ENCODE results near the gene SLIT3.

Gene SLIT3

DNA sequence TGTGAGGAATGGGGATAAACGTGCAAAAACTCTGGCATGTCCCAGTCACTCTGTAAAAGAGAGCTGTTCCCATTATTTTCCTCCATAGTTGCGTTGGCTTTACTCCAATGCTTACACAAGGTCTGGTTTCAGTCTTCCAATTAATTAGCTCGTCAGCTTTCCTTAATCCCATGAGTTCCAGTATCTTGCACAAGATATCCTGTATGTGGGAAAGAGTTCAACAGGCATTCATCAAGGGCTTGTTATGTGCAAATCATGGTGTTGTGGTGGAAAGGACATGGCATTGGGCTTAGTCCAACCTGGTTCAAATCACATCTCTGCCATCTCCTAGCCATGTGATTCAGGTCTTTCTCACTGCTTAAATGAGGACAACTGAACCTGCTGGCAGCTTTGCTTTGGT lies 644.3 kb downstream of the SLIT3 start:
- Histone ChIP-seq H3K9ac (no peak overlapping the region), H3K27ac (no peak overlapping the region), H3K4me1 (no peaks in the 10 kb centered on the region), H3K4me2 (ENCODE audit: low read length) (no peak overlapping the region), H3K36me3 (ENCODE audit: control insufficient read depth, insufficient read depth, low read length) (no peaks in the 10 kb centered on the region), H2AFZ (no peak overlapping the region), H3K9me3 (ENCODE audit: control insufficient read depth, low read length) (no peaks in the 10 kb centered on the region), H3K27me3 (ENCODE audit: control insufficient read depth, insufficient read depth, low read length) (no peaks in the 10 kb centered on the region), H3K79me2 (no peaks in the 10 kb centered on the region), H3K4me3 (ENCODE audit: low read depth, low read length) (no peak overlapping the region)
- TF ChIP-seq CTCF (IDR thresholded peaks at IDR 0.05), result no peak

DNA sequence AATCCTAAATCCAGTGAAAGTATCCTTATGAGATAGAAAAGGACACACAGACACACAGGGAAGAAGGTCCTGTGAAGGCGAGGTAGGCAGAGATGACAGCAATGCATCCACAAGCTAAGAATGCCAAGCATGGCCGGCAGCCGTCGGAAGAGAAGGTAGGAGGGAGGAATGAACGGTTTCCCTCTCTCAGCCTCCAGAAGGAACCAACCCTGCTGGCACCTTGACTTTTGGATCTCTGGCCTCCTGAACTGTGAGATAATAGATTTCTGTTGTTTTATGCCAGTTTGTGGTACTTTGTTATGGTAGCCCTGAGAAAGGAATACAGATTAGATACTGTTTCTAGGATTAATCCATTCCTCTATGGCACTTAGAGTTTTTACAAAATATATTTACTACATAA lies 645.6 kb downstream of the SLIT3 start:
- no peaks in the 10 kb centered on the region for H3K9me3 ChIP-seq (ENCODE audit: control insufficient read depth, low read length)
- no peak overlapping the region for H3K4me3 ChIP-seq (ENCODE audit: low read depth, low read length)
- no peaks in the 10 kb centered on the region for H3K27me3 ChIP-seq (ENCODE audit: control insufficient read depth, insufficient read depth, low read length)
- no peak overlapping the region for H3K4me2 ChIP-seq (ENCODE audit: low read length)
- no peak overlapping the region for H3K9ac ChIP-seq
- no peak for TF ChIP-seq CTCF (IDR thresholded peaks at IDR 0.05)
- no peaks in the 10 kb centered on the region for H3K79me2 ChIP-seq
- no peak overlapping the region for H2AFZ ChIP-seq
- H3K4me1 ChIP-seq, result no peaks in the 10 kb centered on the region
- H3K36me3 ChIP-seq (ENCODE audit: control insufficient read depth, insufficient read depth, low read length), result no peaks in the 10 kb centered on the region
- no peak overlapping the region for H3K27ac ChIP-seq

DNA sequence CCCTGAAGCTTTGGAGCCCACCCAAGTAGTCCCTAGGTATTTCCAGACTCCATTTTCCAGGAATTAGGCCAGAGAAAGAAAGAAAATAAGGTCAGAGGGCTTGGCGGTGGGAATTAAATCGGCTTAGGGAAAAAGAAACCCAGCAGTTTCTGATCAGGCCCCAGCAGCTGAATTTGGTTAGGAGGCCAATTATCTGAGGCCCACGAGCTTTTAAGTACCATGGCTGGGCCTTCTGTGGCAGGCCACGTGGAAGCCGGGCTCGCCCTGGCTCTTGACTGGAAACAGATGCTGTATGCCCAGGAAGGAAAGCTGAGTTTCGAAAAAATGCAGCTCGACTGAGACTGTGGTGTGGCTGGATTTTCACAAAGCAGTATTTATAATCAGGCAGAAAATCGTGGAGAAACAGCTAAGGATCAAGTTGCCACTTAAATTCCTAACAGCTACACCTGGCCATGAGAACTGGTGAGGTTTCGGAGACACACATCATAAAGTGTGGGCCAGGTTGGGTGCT lies 646.7 kb downstream of the SLIT3 start:
- H3K9me3 ChIP-seq (ENCODE audit: control insufficient read depth, low read length), result no peaks in the 10 kb centered on the region
- H3K27ac ChIP-seq, result no peak overlapping the region
- no peaks in the 10 kb centered on the region for H3K27me3 ChIP-seq (ENCODE audit: control insufficient read depth, insufficient read depth, low read length)
- H2AFZ ChIP-seq, result no peak overlapping the region
- no peaks in the 10 kb centered on the region for H3K79me2 ChIP-seq
- no peak for TF ChIP-seq CTCF (IDR thresholded peaks at IDR 0.05)
- H3K36me3 ChIP-seq (ENCODE audit: control insufficient read depth, insufficient read depth, low read length), result no peaks in the 10 kb centered on the region
- H3K4me2 ChIP-seq (ENCODE audit: low read length), result no peak overlapping the region
- H3K4me1 ChIP-seq, result no peaks in the 10 kb centered on the region
- H3K9ac ChIP-seq, result no peak overlapping the region
- H3K4me3 ChIP-seq (ENCODE audit: low read depth, low read length), result no peak overlapping the region

DNA sequence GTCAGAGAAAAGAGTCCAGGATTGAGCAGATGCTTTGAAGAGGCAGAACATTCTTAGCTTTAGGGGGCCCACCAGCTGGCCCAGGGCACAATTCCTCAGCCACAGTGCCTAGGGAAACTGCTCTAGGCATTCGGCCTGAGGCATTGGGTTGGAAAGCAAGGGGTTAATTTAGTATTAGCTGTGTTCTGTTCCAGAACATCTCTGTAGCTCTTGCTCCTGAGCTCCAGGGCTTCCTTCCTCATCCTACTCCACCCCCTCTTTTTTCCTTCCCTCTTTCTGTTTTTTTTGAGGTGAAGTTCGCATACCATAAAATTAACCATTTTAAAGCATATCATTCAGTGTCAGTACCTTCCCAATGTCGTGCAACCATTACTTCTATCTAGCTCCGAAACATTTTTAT lies 647.3 kb downstream of the SLIT3 start:
- Histone ChIP-seq H3K27me3 (ENCODE audit: control insufficient read depth, insufficient read depth, low read length) (no peaks in the 10 kb centered on the region), H3K4me3 (ENCODE audit: low read depth, low read length) (no peak overlapping the region), H3K27ac (no peak overlapping the region), H3K9me3 (ENCODE audit: control insufficient read depth, low read length) (no peaks in the 10 kb centered on the region), H2AFZ (no peak overlapping the region), H3K4me2 (ENCODE audit: low read length) (no peak overlapping the region), H3K4me1 (no peaks in the 10 kb centered on the region), H3K79me2 (no peaks in the 10 kb centered on the region), H3K9ac (no peak overlapping the region), H3K36me3 (ENCODE audit: control insufficient read depth, insufficient read depth, low read length) (no peaks in the 10 kb centered on the region)
- no peak for TF ChIP-seq CTCF (IDR thresholded peaks at IDR 0.05)

GRCh38 chr5:168651648-168652047 lies 649.3 kb downstream of the SLIT3 start:
- TF ChIP-seq CTCF (IDR thresholded peaks at IDR 0.05), result no peak
- Histone ChIP-seq H3K9me3 (ENCODE audit: control insufficient read depth, low read length) (no peaks in the 10 kb centered on the region), H3K9ac (no peak overlapping the region), H3K36me3 (ENCODE audit: control insufficient read depth, insufficient read depth, low read length) (no peaks in the 10 kb centered on the region), H2AFZ (no peak overlapping the region), H3K79me2 (no peaks in the 10 kb centered on the region), H3K27ac (no peak overlapping the region), H3K4me1 (no peaks in the 10 kb centered on the region), H3K4me2 (ENCODE audit: low read length) (no peak overlapping the region), H3K27me3 (ENCODE audit: control insufficient read depth, insufficient read depth, low read length) (no peaks in the 10 kb centered on the region), H3K4me3 (ENCODE audit: low read depth, low read length) (no peak overlapping the region)
